ENCODE data around the gene ANXA2.

DNA sequence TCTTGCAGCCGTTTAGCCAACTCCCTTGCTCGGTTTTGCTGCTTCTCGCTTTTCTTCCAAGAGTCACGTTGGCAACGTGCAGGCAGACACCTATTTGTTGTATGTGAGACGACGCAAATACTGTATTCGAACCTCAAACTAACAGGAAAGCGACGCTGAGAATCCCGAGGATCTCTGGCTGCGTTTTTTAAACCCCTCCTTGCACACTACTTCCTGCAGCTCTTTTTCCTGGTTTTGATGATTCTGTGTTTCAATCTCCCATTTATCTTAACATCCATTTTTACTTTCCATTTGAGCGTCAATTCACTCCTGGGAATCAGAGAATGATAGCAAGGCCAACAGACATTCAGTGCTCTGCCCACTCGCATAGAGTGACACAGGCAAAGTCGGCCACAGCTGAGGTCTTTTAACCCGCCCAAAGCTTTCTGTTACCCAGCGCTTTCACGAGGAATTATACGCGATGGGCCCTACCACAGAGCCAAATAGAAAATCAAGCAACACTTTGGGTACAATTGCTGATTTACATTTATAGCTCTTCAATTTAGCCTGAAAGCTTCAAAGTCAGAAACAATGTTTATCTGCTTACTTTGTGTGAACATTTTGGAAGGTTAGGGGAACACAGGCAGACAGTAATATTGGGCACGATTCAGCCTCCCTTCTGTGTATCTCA is 1.6 kb upstream of the ANXA2 start:
- no peak for TF ChIP-seq POLR2A (IDR thresholded peaks at IDR 0.05; ENCODE audit: low read depth, low read length)
- no peak for TF ChIP-seq TAF1 (IDR thresholded peaks at IDR 0.05; ENCODE audit: borderline replicate concordance, low read depth, low read length)
- no peak for TF ChIP-seq POLR2AphosphoS5 (IDR thresholded peaks at IDR 0.05; ENCODE audit: low read depth, low read length)

Data from GM12892 (cell line).